Left ventricle myocardium superior (tissue), 1 donor: ENCODE data around the gene CAPN2. TPM values are rescaled to one million over a fixed set of nuclear protein-coding genes. Genes with fewer than 3 reads are reported as not detected.

Experiments
- ATAC-seq: fragments of 200-7000 bp; cut with Tn5 transposase; one replicate; pipeline ENCODE4 v1.9.1; 2020; ENCODE audit warnings: mild to moderate bottlenecking, moderate library complexity
- DNase-seq: peaks from one replicate; pipeline ENCODE4 v3.0.0-alpha.2; 2020
- intact Hi-C: fragments of 100-400 bp; cut with micrococcal nuclease; formaldehyde crosslinking; loops from one replicate; pipeline ENCODE4 v1.11.0; 2022
- total RNA-seq: library from RNA; stranded (reverse); fragmentation: NEBNext Ultra II Directional; extraction: Animal tissue kit (Norgen Biotek cat#: 25700); gene quantifications from one replicate; pipeline ENCODE4 v1.2.1, GENCODE V29; 2021
- donor health status: DM: no; HTN: yes; CAD: no; lungs with severe emphysema.

CAPN2 gene
- total RNA-seq, 1 donor from 2014 or later = 76.9 TPM

DNA sequence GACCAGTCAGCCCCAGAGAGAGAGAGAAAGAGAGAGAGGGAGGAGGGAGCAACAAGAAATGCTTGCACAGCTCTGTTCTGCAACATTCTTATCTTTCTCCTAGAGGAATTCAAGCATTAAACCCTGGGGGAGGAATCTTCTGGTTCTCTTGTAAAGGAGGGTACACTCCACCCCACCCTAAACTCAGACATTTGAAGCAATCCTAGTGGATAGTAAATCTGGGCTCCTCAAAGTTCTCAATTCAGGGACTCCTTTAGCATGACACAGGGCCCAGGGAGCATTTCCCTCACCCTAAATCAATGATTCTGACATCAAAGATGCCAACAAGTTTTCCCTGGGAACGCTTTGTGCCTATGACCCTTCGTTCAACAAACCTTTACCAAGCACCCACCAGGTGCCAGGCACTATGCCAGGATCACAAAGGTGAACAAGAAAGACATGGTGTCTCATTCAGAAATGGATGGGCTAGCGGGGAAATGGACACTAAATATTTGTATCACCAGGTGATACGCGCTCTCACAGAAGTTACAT, 11.9 kb upstream of the CAPN2 start:
- intact Hi-C loops = no loop called here
- DNase-seq (no peak), ATAC-seq (no peak)

DNA sequence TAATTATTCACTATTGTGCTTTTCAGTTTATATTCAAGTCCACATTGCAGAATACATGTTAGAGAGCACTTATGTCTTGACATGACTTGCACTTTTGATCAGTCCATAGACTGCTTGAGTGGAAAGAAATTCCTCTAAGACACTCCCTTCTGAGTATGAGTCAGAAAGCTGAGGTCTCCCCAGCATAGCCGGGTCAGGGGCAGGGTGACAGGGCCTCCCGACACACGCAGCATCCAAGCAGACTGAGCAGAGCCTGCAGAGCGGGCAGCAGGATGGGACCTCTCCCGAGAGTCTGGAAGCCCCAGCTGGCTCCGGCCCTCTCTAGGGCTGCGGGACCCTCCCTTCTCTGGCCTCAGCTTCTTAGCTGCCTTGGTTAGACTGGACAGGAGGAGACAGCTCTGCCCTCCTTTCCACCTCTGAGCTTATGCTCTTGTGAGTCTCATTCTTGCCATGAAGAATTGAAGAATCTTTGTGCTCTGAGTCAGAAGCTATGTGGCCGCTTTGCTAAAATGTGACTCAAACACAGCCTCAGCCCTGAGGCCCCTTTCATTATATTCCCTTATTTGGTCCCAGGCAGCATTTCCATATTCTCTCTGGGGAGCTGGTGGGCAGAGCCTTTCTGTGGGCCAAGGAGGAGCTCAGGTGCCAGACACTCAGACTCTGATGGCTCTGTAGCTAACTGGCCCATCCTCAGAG, 11.2 kb upstream of the CAPN2 start:
- ATAC-seq (no peak), DNase-seq (no peak)
- intact Hi-C loops = no loop called here

GRCh38 chr1:223702735-223703667, 9.3 kb upstream of the CAPN2 start:
- ATAC-seq = no peak
- intact Hi-C loops = no loop called here

GRCh38 chr1:223703668-223704013, 8.7 kb upstream of the CAPN2 start:
- intact Hi-C loops = no loop called here
- DNase-seq = no peak

More at GRCh38 chr1:223702735-223703667, 9.3 kb upstream of the CAPN2 start:
- DNase-seq = no peak

DNA sequence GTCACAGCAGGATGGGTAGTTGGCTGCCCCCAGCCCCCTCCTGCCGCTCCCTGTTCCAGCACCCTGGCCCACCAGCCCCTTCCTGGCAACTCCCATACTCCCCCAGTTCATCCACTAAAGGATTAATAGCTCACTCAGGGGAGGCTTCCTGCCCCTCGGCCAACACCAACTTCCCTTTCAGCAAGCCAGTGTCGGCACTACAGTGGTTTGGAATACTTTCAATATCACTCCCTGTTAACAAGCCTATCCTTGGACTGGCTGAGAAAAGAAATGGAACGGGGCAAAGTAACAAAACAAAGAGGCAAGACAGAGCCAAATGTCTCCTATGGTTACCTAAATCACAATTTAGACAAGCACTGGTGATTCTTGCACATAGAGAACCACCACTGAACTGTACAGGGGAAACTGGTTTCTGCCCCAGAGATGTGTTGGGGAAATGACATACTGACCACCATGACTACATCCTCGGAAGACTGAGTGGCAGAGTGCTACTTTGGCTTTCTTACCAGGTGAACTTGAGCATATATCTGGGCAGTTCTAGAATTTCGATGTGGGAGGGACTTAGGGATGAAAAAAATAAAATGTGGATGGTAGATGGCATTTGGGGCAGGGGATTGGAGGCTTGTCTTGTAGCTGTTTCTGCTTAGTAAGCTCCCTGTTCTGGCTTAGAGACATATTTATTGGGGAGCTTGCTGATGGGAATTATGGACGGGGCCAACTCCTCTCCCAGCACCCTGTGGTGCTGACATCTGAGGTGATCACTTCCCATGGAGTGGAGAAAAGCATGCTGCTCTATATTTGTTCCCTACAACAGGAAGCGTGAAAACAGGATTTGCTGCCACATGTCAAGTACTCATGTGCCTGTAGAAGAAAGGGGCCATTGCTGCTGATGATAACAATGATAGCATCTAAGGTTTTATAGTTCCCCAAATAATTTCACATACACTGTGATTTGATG, 7.1 kb upstream of the CAPN2 start:
- peak; percentile 51 for DNase-seq
- intact Hi-C loops = no loop called here
- ATAC-seq = peak; percentile 53

More at GRCh38 chr1:223703668-223704013, 8.7 kb upstream of the CAPN2 start:
- ATAC-seq = no peak

GRCh38 chr1:223706077-223706973, 6.0 kb upstream of the CAPN2 start:
- ATAC-seq (no peak), DNase-seq (no peak)
- intact Hi-C loops = no loop called here

- intact Hi-C loops = no loop called here
- peak; percentile 60 for DNase-seq
- ATAC-seq = peak; percentile 80
Measured at GRCh38 chr1:223707256-223708000, 4.9 kb upstream of the CAPN2 start.

GRCh38 chr1:223708001-223708359, 4.4 kb upstream of the CAPN2 start:
- no peak for ATAC-seq
- intact Hi-C loops = no loop called here
- no peak for DNase-seq

GRCh38 chr1:223708651-223709268, 3.6 kb upstream of the CAPN2 start:
- DNase-seq = no peak
- intact Hi-C loops = no loop called here
- ATAC-seq = no peak

DNA sequence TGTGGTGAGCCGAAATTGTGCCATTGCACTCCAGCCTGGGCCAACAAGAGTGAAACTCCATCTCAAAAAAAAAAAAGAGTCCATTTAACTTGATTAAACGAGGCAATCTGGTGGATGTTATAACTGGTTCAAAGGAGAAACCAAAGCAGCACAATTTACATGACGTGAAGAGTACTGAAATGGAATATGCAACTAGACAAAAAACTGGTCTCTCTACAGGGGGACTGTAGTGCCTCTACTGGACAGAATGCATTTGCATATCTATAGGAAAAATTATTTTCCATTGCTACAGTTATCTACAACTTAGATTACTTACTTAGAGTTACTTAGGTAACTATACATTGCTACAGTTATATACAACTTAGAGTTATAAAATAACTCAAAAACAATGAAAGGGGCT, 2.7 kb upstream of the CAPN2 start:
- no peak for ATAC-seq
- intact Hi-C loops = no loop called here
- no peak for DNase-seq

- no peak for DNase-seq
- intact Hi-C loops = loop anchor here (5.0 kb wide), 1 partner anchor 37 kb away; no protein-coding TSS in a partner anchor
- ATAC-seq = no peak
Measured at GRCh38 chr1:223710179-223711133, 1.9 kb upstream of the CAPN2 start.

GRCh38 chr1:223711173-223711572, 1.2 kb upstream of the CAPN2 start:
- ATAC-seq = no peak
- intact Hi-C loops = loop anchor here (5.0 kb wide), 1 partner anchor 36 kb away; no protein-coding TSS in a partner anchor
- DNase-seq = no peak

DNA sequence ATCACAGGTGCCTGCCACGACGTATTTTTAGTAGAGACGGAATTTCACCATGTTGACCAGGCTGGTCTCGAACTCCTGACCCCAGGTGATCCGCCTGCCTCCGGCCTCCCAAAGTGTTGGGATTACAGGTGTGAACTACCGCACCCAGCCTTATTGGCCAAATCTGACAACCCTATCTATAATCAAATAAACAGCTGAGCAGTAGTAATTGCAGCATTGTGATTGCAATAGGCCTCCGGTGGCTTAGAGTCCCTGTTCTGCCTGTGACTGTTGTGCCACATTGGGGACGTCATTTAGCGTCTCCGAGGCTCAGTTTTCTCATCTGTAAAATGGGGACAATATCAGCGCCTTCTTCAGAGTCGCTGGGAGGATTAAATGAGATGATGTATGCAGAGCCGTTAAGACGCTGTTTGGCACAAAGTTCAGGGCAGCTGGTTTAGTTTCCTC, 569 bp upstream of the CAPN2 start:
- DNase-seq (no peak), ATAC-seq (no peak)
- intact Hi-C loops = loop anchor here (5.0 kb wide), 1 partner anchor 36 kb away; no protein-coding TSS in a partner anchor

- ATAC-seq = peak; percentile 68
- peak; percentile 66 for DNase-seq
- intact Hi-C loops = loop anchor here (5.0 kb wide), 1 partner anchor 34 kb away; no protein-coding TSS in a partner anchor
Measured at GRCh38 chr1:223712850-223713474, 623 bp downstream of the CAPN2 start.
